ENCODE measurements around the gene STRIP1.

DNA sequence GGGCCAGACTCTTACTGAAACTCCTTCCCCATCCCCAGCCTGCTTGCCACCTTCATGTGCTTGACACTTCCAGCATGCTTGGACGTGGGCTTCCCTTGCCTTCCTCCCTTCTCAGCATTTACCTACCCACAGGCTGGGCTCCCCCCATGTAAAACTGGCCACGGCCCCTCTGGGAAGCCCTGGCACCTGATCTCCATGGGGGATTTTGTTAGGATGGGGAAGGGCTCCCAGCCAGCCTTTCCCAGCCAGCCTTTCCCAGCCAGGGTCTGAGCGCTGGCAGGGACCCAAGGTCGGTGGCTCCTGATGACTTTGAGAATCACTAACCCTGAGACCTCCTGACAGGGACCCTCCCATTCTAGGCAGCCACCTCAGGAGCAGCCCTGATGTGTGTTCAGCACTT, 29.4 kb downstream of the STRIP1 start:
- TF ChIP-seq, protein P1, sequence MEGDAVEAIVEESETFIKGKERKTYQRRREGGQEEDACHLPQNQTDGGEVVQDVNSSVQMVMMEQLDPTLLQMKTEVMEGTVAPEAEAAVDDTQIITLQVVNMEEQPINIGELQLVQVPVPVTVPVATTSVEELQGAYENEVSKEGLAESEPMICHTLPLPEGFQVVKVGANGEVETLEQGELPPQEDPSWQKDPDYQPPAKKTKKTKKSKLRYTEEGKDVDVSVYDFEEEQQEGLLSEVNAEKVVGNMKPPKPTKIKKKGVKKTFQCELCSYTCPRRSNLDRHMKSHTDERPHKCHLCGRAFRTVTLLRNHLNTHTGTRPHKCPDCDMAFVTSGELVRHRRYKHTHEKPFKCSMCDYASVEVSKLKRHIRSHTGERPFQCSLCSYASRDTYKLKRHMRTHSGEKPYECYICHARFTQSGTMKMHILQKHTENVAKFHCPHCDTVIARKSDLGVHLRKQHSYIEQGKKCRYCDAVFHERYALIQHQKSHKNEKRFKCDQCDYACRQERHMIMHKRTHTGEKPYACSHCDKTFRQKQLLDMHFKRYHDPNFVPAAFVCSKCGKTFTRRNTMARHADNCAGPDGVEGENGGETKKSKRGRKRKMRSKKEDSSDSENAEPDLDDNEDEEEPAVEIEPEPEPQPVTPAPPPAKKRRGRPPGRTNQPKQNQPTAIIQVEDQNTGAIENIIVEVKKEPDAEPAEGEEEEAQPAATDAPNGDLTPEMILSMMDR (IDR thresholded peaks at IDR 0.05): no peak
- no peak for TF ChIP-seq POLR2A (IDR thresholded peaks at IDR 0.05)

Data from right lobe of liver (tissue), 4 donors.